K562 (cell line): Measurements from ENCODE around the gene ZC3H13. TPM values are rescaled to one million over a fixed set of nuclear protein-coding genes. Genes with fewer than 3 reads are reported as not detected.

Source experiments
- ATAC-seq: fragments of 200-7000 bp; cut with Tn5 transposase; 3 replicates; pipeline ENCODE4 v1.9.1; 2020; ENCODE audit warnings: moderate library complexity
- BruUV-seq: library from RNA; stranded (reverse); fragments of 400-500 nt; replicated peaks from 2 replicates; lab custom pipeline; 2021; lab: Mats Ljungman, UMichigan
- CTCF ChIA-PET: fragments of 300-600 bp; formaldehyde crosslinking; extraction: SDS; loops from one replicate; lab custom pipeline; 2021; ENCODE audit warnings: low intra/inter-chr PET ratio; lab: Yijun Ruan, JAX
- POLR2A ChIA-PET: fragments of 300-600, 350-650 bp; sonication (Branson Sonifier 250); formaldehyde crosslinking; extraction: SDS; loops from one replicate; lab custom pipeline; 2021; ENCODE audit warnings: antibody characterized with exemption, inconsistent platforms; lab: Yijun Ruan, JAX
- DNase-seq, 4 experiments: peaks; one replicate each; pipeline versions ENCODE4 v3.0.0 to v3.0.0-alpha.2; 2011 to 2018; ENCODE audit warnings: low spot score in 3 of 4, mixed read lengths in 3 of 4; ENCODE audit errors: extremely low read depth in 1 of 4
- FAIRE-seq: peaks from 2 replicates; lab custom pipeline; 2011; peaks lifted over from hg19 to GRCh38; lab: Jason Lieb, UNC
- H2AFZ ChIP-seq: 2 replicates; pipeline ENCODE4 v1.6.0; 2011; ENCODE audit warnings: low read depth, low read length, control low read depth, inconsistent platforms
- H3K27ac ChIP-seq: fragments of 200-600 bp; 3 replicates; pipeline ENCODE4 v1.8.0; 2011; ENCODE audit warnings: low read depth, mild to moderate bottlenecking, control low read depth, inconsistent platforms, low read length, moderate library complexity, mixed read lengths; ENCODE audit errors: extremely low read depth
- H3K27me3 ChIP-seq, 2 experiments: fragments of 300-600 bp in 1 of 2; 2 replicates in 1 of 2; 3 replicates in 1 of 2; pipeline versions ENCODE4 v1.6.0 to v1.8.0; 2011; ENCODE audit warnings: inconsistent platforms in 2 of 2, low read length in 2 of 2, mild to moderate bottlenecking in 1 of 2, mixed read lengths in 1 of 2, moderate library complexity in 1 of 2; ENCODE audit not compliant: control insufficient read depth in 2 of 2, insufficient read depth in 2 of 2
- H3K36me3 ChIP-seq: fragments of 300-600 bp; 3 replicates; pipeline ENCODE4 v1.8.0; 2011; ENCODE audit warnings: mild to moderate bottlenecking, low read length, inconsistent platforms; ENCODE audit not compliant: control insufficient read depth, insufficient read depth
- H3K4me1 ChIP-seq, 2 experiments: fragments of 200-600 bp in 1 of 2; replicated peaks in 1 of 2; 2 replicates in 1 of 2; 3 replicates in 1 of 2; pipeline versions ENCODE4 v1.5.1 to v1.8.0; 2011; ENCODE audit warnings: inconsistent platforms in 2 of 2, low read length in 2 of 2, mild to moderate bottlenecking in 1 of 2, mixed read lengths in 1 of 2, moderate library complexity in 1 of 2; ENCODE audit not compliant: control insufficient read depth in 2 of 2, insufficient read depth in 2 of 2
- H3K4me2 ChIP-seq: 2 replicates; pipeline ENCODE4 v1.6.1; 2011; ENCODE audit warnings: low read length, control low read depth, inconsistent platforms, mixed read lengths; ENCODE audit not compliant: insufficient read depth
- H3K4me3 ChIP-seq: fragments of 200-600 bp; sonication (generic), shearing (Covaris generic); 2 replicates; pipeline ENCODE4 v1.5.1; 2016; ENCODE audit warnings: control low read depth, inconsistent platforms
- H3K79me2 ChIP-seq: fragments of 200-600 bp; 3 replicates; pipeline ENCODE4 v1.8.0; 2011; ENCODE audit warnings: low read length, inconsistent platforms; ENCODE audit not compliant: control insufficient read depth, insufficient read depth
- H3K9ac ChIP-seq, 2 experiments: 2 replicates each; pipeline versions ENCODE4 v1.6.0 to v1.6.1; 2011; ENCODE audit warnings: low read depth in 2 of 2, low read length in 2 of 2, control low read depth in 1 of 2, inconsistent platforms in 1 of 2, mild to moderate bottlenecking in 1 of 2, mixed read lengths in 1 of 2; ENCODE audit not compliant: insufficient read depth in 1 of 2
- H3K9me1 ChIP-seq: one replicate; pipeline ENCODE4 v1.6.0; 2011; ENCODE audit warnings: inconsistent platforms, mild to moderate bottlenecking, low read length, moderate library complexity; ENCODE audit not compliant: control insufficient read depth, insufficient read depth
- H3K9me3 ChIP-seq: replicated peaks from 2 replicates; pipeline ENCODE4 v1.5.1; 2011; ENCODE audit warnings: low read depth, low read length, inconsistent platforms; ENCODE audit not compliant: control insufficient read depth, insufficient read depth
- H4K20me1 ChIP-seq: replicated peaks from 2 replicates; pipeline ENCODE4 v1.6.1; 2011; ENCODE audit warnings: low read length, inconsistent platforms, mixed read lengths; ENCODE audit not compliant: control insufficient read depth, insufficient read depth
- CC2D1A ChIP-seq: fragments of 450-650 bp; IDR thresholded peaks from 2 replicates; pipeline ENCODE4 v1.6.1; 2017; ENCODE audit warnings: mild to moderate bottlenecking
- WGBS: fragments of 100-300 bp; shearing (Covaris generic); methylation state at CpG from one replicate; pipeline ENCODE4 v1.1.6; 2016; ENCODE audit warnings: low coverage, mixed read lengths; ENCODE audit not compliant: insufficient coverage; ENCODE audit errors: missing lambda C conversion rate; 5-methylcytosine and 5-hydroxymethylcytosine counted together
- in situ Hi-C: fragments of 300-500 bp; cut with MboI; formaldehyde crosslinking; loops from 4 replicates; pipeline ENCODE4 v1.15.0; 2018; ENCODE audit warnings: inconsistent platforms, mixed read lengths
- intact Hi-C: fragments of 100-400 bp; cut with micrococcal nuclease; formaldehyde crosslinking; loops from 2 replicates; pipeline ENCODE4 v1.14.2; 2022
- polyA plus RNA-seq, 8 experiments: library from polyadenylated mRNA; depleted of rRNA in 4 of 8; stranded (reverse) in 5 of 8; unstranded in 3 of 8; fragments of >200 nt; fragmentation: Nextera tagmentation in 2 of 8; fragmentation: Illumina TruSeq in 1 of 8; extraction: Ambion mirVana in 2 of 8; extraction: Trizol in 1 of 8; gene quantifications; 2 replicates each; pipeline versions ENCODE4 v1.2.1 to v1.2.3, GENCODE V29; 2011 to 2014; ENCODE audit warnings: inconsistent platforms in 1 of 8, missing spikeins in 1 of 8
- total RNA-seq, 7 experiments: library from RNA; depleted of rRNA in 6 of 7; stranded (reverse); fragments of >200 nt in 6 of 7; fragmentation: Illumina TruSeq in 2 of 7; extraction: Trizol in 2 of 7; gene quantifications; 2 replicates each; pipeline versions ENCODE4 v1.2.1 to v1.2.3, GENCODE V29; 2011 to 2021; ENCODE audit warnings: low replicate concordance in 1 of 7
- TF ChIP-seq, protein P1 (sequence below): fragments of 250-450 bp; sonication (Bioruptor Pico); IDR thresholded peaks from 2 replicates; pipeline ENCODE4 v1.4.0; 2020; ENCODE audit warnings: mild to moderate bottlenecking, moderate library complexity

ZC3H13 gene
- total and polyA plus RNA-seq, 9 of the 15 experiments (the other 6 are each of a cell fraction or from before 2014, with no cell fraction given), result 4.9 to 27.6 (median 12.1) TPM

DNA sequence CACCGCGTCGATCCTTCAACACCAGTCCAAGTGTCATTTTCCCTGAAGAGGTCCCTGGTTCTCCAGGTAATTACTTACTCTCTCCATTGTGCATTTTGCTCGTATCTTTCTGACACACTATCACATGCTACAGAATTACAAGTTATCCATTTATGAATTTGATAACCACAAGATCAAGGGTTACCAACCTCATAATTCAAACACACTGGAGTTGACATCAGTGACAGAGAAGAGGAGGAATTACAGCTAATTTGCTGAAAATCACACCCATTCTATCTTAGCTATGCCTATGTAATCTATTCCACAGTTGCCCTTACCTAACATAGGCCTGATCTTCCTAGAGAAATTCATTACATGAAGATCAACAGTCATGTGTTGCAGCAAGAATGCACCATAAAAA is 14.2 kb downstream of the ZC3H13 start:
- no peak for ATAC-seq
- no TSS peak for BruUV-seq
- ChIA-PET POLR2A (no interaction called here), CTCF (no interaction called here)
- no peak overlapping the region for H3K9ac ChIP-seq
- no peaks in the 10 kb centered on the region for H4K20me1 ChIP-seq
- H3K79me2 ChIP-seq, result no peaks in the 10 kb centered on the region
- WGBS, result 70% methylated on average over 3 of the region's 4 CpGs
- H2AFZ ChIP-seq, result no peak overlapping the region
- in situ Hi-C loops (no loop called here), intact Hi-C loops (no loop called here)
- peaks cover 26% of the 10 kb centered on the region for H3K36me3 ChIP-seq
- H3K27ac ChIP-seq, result no peak overlapping the region
- no peak for DNase-seq
- TF ChIP-seq, protein P1, sequence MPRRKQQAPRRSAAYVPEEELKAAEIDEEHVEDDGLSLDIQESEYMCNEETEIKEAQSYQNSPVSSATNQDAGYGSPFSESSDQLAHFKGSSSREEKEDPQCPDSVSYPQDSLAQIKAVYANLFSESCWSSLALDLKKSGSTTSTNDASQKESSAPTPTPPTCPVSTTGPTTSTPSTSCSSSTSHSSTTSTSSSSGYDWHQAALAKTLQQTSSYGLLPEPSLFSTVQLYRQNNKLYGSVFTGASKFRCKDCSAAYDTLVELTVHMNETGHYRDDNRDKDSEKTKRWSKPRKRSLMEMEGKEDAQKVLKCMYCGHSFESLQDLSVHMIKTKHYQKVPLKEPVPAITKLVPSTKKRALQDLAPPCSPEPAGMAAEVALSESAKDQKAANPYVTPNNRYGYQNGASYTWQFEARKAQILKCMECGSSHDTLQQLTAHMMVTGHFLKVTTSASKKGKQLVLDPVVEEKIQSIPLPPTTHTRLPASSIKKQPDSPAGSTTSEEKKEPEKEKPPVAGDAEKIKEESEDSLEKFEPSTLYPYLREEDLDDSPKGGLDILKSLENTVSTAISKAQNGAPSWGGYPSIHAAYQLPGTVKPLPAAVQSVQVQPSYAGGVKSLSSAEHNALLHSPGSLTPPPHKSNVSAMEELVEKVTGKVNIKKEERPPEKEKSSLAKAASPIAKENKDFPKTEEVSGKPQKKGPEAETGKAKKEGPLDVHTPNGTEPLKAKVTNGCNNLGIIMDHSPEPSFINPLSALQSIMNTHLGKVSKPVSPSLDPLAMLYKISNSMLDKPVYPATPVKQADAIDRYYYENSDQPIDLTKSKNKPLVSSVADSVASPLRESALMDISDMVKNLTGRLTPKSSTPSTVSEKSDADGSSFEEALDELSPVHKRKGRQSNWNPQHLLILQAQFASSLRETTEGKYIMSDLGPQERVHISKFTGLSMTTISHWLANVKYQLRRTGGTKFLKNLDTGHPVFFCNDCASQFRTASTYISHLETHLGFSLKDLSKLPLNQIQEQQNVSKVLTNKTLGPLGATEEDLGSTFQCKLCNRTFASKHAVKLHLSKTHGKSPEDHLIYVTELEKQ (CRISPR knock-in tag), result no peak
- TF ChIP-seq CC2D1A, result no peak
- TF ChIP-seq, all 486 proteins: peak for 0
- no peak overlapping the region for H3K4me3 ChIP-seq
- H3K9me3 ChIP-seq, result no peaks in the 10 kb centered on the region
- H3K4me1 ChIP-seq, result no peaks in the 10 kb centered on the region
- no peak for FAIRE-seq
- H3K4me2 ChIP-seq, result no peak overlapping the region
- H3K27me3 ChIP-seq, result no peaks in the 10 kb centered on the region
- H3K9me1 ChIP-seq, result no peaks in the 10 kb centered on the region
